Measurements from ENCODE around the gene ATG2A.

- TF ChIP-seq STAT6 (CRISPR knock-in tag; IDR thresholded peaks at IDR 0.05) (no peak), RFX5 (IDR thresholded peaks at IDR 0.05; ENCODE audit: low read depth, low read length) (no peak), BHLHE40 (IDR thresholded peaks at IDR 0.05; ENCODE audit: low read length) (no peak), SREBF1 (IDR thresholded peaks at IDR 0.05; ENCODE audit: borderline replicate concordance, low read depth, low read length) (no peak), ZNF311 (CRISPR knock-in tag; IDR thresholded peaks at IDR 0.05) (no peak), SIN3A (IDR thresholded peaks at IDR 0.05; ENCODE audit: borderline replicate concordance in 2 of 2, control insufficient read depth in 1 of 2, low read depth in 2 of 2, low read length in 2 of 2) (no peak), FOXJ3 (CRISPR knock-in tag; IDR thresholded peaks at IDR 0.05) (no peak)
- TF ChIP-seq, protein P1, sequence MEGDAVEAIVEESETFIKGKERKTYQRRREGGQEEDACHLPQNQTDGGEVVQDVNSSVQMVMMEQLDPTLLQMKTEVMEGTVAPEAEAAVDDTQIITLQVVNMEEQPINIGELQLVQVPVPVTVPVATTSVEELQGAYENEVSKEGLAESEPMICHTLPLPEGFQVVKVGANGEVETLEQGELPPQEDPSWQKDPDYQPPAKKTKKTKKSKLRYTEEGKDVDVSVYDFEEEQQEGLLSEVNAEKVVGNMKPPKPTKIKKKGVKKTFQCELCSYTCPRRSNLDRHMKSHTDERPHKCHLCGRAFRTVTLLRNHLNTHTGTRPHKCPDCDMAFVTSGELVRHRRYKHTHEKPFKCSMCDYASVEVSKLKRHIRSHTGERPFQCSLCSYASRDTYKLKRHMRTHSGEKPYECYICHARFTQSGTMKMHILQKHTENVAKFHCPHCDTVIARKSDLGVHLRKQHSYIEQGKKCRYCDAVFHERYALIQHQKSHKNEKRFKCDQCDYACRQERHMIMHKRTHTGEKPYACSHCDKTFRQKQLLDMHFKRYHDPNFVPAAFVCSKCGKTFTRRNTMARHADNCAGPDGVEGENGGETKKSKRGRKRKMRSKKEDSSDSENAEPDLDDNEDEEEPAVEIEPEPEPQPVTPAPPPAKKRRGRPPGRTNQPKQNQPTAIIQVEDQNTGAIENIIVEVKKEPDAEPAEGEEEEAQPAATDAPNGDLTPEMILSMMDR (IDR thresholded peaks at IDR 0.05 in 2 of 3, conservative IDR thresholded peaks at IDR 0.05 in 1 of 3; ENCODE audit: insufficient read depth in 2 of 3, low read depth in 1 of 3, low read length in 3 of 3): no peak
- TF ChIP-seq, protein P2, sequence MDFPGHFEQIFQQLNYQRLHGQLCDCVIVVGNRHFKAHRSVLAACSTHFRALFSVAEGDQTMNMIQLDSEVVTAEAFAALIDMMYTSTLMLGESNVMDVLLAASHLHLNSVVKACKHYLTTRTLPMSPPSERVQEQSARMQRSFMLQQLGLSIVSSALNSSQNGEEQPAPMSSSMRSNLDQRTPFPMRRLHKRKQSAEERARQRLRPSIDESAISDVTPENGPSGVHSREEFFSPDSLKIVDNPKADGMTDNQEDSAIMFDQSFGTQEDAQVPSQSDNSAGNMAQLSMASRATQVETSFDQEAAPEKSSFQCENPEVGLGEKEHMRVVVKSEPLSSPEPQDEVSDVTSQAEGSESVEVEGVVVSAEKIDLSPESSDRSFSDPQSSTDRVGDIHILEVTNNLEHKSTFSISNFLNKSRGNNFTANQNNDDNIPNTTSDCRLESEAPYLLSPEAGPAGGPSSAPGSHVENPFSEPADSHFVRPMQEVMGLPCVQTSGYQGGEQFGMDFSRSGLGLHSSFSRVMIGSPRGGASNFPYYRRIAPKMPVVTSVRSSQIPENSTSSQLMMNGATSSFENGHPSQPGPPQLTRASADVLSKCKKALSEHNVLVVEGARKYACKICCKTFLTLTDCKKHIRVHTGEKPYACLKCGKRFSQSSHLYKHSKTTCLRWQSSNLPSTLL (IDR thresholded peaks at IDR 0.05): no peak
Observed at GRCh38 chr11:64951529-64951928, 34.5 kb upstream of the ATG2A start.

Data from K562 (cell line).